ENCODE data around the gene MTPN.

The MTPN gene, protein sequence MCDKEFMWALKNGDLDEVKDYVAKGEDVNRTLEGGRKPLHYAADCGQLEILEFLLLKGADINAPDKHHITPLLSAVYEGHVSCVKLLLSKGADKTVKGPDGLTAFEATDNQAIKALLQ

DNA sequence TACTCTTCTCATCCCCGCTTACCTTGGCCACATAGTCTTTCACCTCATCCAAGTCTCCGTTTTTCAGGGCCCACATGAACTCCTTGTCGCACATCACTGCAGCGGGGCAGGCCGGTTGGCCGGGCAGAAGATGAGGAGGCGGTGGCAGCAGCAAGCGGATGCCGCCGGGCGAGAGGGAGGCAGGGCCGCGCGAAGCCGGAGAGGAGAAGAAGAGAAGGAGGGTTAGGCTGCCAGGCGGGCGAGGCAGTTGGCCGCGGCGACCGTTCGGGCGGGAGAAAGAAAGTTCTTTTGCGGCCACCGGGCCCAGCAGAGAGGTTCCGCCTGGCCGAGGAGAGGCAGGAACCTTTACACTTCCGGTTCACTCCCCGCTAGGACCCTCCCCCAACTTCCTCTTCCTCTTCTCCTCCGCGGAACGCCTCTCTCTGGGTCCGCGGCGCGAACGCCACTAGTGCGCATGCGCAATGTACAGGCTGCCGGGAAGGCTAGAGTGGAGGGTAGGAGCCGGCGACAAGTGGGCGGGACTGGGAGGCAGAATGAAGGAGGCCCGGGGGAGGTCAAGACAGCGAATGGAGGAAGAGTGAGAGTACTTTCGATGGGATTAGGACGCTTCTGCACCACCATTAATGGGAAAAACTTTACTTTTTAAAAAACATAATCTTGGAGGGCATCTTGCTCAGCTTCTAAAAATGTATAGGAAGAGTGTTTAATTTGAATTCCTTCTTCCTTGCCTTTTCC, at the start of gene MTPN:
Gene MTPN, minus strand, starts transcription at position 353 of the 735 bp plus-strand sequence. Its CDS starts 259 bp downstream, at position 94.
- peak; percentile 55 for DNase-seq

DNA sequence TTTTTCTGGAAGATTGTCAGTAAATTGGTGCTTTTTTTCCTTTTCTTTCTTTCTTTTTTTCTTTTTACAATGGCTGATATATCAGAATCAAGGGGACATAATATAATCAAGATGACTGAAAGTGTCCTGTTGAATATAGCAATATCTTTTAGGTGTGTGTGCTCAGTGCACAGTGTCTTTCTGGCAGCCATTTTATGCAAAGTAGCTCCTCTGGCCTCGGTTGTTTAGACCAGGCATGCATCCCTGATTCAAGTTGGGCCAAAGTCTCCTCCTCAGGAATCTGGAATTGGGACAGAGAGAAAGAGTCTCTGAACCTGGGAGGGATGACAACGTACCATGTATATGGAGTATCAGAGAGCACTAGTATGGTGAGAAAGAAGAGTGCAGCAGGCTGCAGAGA, 49.0 kb upstream of the MTPN start:
- DNase-seq: no peak

DNA sequence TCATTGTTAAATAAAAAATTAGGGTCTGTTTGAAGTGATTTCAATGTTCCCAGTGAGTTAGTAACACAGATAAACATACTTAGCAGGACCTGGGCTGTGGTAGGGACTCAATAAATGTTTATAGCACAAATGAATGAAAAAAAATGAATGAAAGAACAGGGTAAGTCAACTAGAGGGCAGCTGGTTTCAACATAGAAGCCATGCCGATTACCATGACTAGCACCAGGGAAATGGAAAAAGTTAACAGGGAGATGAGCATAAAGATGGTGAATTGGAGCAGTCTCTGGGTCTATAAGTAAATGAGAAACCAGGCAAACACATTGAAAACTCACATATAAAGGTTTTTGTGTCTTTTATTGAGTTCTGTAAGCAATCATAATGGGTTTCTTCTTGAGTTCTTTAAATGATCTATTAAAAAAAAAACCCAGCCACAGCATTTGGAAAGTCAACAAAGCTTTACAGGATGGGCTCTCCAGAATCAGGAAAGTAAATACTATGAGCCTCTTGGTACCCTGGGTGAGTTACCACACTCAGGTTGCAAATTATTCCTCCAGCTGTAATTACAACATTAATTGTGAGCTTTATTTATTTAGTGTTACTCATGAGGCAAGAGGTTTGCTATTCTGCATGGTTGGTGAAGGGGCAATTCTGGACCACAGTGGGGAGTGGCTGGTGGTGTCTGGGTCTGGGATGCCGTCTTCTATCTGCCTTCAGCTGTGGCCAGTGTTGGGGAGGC, 46.1 kb upstream of the MTPN start:
- no peak for DNase-seq

DNA sequence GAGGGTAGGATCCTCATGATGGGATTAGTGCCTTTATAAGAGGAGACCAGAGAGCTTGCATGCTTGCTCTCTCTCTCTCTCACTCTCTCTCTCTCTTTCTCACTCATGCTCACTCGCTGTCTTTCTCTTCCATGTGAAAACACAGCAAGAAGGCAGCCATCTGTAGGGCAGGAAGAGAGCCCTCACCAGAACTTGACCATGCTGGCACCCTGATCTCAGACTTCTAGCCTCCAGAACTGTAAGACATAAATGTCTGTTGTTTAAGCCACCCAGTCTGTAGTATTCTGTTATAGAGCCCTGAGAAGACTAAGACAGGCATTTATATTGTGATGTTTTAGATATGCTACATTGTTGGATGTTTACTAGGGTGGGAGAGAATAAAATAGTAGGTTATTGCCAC, 43.4 kb upstream of the MTPN start:
- no peak for DNase-seq

DNA sequence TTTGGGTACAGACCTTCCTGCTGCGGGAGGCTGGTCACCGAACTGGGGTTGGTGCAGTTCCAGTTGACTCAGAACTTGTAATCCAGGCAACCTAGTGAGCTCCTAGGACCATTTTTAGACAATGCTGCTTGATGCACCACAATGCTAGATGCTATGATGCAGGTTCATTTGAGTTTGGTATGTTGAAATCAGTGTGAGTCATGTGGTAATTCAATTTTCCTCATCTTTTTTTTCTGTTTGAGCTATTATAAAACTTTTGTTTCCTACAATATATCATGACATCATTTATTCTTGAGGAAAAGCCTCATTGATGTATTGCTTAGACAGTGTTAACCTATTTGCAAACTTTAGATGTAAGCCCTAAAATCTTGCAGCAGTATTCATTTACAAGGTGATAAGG, 40.9 kb upstream of the MTPN start:
- no peak for DNase-seq

DNA sequence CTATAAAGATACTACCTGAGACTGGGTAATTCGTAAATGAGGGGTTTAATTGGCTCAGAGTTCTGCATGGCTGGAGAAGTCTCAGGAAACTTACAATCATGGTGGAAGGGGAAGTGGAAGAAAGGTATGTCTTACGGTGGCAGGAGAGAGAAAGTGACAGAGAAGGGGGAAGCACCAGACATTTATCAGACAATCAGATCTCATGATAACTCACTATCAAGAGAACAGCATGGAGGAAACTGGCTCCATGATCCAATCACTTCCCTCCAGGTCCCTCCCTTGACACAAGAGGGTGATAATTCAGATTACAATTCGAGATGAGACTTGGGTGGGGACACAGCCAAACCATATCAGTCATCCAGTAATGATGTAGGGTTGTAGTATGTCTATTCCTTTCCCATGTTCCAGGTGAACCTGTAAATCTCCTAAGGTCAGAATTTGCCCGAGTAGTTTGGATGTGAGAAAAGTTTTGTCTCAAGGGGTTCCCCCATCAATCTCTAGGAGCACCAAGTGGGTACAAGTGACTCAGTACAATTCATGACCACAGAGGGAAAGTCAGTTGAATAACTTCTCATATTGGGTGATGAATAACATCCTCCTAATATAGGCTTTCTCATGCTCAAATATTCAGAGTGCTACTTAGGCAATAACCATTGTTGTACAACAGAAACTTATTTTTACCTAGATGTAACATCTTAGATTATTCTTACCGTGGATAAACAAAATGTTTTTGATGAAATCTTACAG, 39.7 kb upstream of the MTPN start:
- DNase-seq: no peak

DNA sequence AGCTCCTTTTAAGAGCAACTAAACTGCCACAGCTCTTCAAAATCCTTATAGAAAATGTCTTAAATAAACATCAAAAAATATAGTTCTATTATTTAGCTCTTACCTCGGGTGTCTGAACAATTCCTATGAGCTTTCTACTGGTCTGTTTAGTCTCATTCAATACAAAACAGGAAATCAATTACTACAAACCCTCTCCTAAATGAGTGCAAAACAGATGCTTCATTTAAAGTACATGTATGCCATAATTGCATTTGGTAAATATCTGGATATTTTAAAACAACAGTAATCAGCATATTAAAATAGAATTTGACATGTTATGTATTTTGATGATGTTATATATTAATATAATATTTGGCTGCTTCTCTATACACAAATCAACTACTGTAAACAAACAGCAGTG, 38.5 kb upstream of the MTPN start:
- no peak for DNase-seq

DNA sequence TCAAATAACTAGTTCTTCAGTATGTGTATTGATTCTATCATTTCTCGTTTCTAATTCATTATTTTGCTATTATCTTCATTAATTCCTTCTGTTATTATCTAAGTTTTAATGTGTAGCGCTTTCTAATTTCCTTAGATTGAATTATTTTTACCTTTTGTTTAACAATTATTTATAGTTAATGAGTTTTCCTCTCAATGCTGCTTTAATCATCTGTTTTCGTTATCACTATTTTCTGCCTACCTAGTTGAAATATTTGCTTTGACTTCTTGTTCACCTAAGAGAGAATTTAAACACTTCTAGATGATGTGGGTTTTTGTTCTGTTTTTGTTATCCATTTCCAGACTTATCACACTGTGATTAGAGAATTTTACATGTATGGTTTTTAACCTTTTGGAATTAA, 37.5 kb upstream of the MTPN start:
- DNase-seq: no peak

DNA sequence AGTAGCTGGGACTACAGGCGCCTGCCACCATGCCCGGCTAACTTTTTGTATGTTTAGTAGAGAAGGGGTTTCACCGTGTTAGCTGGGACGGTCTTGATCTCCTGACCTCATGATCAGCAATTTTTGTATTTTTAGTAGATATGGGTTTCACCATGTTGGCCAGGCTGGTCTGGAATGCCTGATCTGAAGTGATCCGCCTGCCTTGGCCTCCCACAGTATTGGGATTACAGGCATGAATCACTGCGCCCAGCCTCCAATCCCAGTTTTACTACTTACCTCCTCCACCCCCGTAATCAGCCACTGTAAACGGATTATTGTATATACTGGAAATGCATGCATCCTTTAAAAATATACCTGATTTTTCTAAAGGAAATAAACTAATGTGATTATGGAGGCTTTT, 35.1 kb upstream of the MTPN start:
- DNase-seq: no peak

DNA sequence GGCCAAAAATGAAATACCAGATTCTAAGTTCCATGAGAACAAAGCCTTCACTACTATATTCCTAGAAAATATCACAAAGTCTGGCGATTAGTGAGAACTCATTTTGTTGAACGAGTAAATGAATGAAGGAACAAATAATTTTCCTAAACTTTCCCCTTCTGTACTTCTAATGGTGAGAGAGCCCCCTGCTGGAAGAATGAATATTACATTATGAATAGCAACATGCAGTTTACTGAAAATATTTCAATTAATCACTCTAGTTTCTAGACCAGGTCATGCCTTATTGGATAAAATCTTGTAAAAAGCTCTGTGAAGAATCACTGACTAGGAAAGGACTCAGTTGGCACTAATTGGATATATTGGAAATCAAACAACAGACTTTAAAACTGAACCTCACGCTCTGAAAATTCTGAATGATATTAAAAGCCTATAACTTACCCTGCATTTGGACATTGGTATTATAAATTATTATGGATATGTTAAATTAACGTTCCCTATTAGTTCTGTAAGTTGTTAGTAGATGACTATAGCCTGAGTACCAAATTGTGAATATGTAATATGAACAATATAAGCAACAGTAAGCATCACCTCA, 32.4 kb upstream of the MTPN start:
- peak; percentile 2 for DNase-seq

DNA sequence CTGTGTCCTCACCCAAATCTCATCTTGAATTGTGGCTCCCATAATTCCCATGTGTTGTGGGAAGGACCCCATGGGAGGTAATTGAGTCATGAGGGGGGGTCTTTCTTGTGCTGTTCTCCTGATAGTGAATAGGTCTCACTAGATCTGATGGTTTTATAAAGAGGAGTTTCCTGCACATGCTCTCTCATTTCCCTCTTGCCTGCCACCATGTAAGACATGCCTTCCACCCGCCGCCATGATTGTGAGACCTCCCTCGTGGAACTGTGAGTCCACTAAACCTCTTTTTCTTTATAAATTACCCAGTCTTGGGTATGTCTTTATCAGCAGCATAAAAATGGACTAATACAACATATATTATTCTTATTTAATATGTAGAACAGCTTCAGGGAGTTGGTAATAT, 29.0 kb upstream of the MTPN start:
- DNase-seq: no peak

DNA sequence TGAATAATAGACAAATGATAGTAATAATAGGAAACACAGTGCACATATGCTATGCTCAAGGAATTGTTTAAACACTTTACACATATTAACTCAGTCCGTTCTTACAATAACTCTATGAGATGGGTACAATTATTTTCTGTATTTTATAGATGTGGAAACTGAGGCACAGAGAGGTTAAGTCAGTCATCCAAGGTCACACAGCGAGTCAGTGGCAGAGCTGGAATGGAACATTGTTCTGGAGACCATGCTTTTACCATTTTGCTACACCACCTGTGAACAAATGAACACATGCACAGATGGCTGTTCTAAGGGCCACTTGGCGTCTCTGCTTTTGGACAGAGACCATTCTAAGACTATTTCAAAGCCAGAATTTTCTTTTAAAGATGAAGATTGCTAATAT, 26.9 kb upstream of the MTPN start:
- no peak for DNase-seq

DNA sequence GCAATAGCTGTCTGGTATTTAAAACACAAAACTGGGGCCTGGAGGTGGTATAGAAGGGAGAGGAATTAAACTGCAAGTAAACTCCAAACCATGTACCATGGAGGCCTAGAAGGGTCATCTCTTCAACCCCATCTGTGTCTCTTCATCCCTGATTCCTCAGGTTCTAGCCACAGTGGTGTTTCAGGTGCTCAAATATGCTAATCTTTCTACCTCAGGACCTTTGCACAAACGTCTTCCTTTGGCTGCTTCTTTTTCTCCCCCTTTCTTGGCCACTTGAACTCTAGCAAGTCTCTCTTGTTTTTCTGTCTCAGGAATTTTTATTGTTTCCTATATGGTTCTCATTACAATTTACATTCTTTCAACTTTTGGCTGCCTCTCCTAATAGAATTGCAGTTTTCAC, 25.6 kb upstream of the MTPN start:
- no peak for DNase-seq

DNA sequence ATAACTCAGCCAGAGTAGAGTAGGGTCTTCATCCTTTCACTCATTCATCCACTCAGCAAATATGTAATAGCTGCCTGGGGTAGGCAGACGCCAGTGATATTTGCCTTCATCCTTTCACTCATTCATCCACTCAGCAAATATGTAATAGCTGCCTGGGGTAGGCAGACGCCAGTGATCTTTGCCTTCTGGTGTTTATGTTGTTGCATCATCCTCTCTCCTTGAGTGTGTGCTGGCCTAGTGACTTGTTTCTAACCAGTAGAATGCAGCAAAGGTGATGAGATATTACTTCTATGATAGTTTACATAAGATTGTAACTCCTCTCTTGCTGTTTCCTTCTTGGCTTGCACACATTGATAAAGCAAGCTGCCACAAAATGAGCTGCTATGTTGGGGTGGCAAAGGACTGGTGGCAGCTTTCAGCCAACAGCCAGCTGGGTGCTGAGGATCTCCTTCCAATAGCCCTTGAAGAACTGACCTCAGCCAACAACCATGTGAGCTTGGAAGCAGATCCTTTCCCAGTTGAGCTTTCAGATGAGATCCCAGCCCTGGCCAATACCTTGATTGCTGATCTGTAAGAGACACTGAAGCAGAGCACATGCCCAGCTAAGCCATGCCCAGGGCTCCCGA, 23.2 kb upstream of the MTPN start:
- DNase-seq: no peak

DNA sequence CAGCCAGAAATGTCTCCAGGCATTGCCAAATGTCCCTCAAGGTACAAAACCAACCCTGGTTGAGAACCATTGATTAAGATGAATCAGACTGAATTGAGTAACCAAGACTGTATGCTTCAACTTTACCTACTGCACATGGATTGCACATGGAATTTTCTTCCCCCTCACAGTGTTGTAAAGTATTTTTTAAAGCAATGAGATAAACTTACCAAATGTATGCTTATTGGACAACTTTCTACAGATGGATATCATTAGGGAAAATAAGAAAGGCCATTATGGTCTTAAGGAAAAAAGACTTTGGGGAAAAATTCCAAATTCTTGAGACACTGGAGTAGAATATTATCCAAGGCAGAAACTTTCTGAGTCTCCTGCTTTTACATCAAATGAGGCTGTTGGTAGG, 20.9 kb upstream of the MTPN start:
- DNase-seq: no peak

DNA sequence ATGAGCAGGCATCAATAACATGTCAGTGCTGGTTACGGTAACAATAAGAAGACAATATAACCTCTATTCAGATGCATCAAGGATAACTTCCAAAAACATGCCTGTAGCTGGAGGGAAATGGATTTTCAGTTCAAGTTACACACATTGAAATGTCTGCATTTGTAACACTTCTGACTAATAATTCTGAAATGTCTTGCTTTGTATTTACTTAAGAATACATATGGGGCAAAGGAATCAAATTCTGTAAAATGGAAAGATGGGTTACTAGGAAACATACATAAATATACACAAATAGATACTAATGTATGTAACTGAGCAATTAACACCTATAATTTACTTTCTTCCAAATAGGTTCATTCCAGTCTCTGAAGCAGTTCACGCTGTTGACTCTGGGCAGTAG, 18.6 kb upstream of the MTPN start:
- DNase-seq: no peak

DNA sequence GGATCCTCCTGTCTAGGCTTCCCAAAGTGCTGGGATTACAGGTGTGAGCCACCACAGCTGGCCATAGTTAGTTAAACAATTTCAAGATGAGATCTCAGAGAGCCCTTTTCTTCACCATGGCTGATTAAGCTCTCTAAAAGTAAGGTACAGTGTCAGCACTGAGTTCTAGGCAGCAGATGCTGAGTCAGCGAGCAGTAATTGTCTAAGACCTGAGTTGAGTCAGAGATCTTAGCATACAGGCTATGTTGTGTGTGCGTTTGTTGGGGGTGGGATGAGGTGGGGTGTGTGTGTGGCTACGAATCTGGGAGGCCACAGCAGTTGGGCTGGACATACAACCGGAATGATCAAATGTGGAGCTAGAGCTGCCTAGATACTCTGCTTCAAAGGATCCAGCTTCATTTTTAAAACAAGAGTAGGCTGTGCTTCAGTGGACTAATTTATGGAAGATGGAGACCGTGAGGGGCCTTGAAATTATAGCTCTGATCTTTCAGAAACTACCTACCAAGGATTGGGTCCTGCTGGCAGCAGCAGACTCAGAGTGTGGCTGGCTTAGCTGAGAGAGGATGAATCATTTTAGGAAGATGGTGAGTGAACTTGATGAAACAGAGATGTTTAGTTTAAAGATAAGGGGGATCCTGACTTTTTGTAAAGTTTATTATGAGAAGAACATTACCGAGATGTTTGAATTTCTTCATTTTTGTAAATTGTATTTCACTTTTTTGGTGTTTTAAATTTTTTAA, 17.5 kb upstream of the MTPN start:
- no peak for DNase-seq

DNA sequence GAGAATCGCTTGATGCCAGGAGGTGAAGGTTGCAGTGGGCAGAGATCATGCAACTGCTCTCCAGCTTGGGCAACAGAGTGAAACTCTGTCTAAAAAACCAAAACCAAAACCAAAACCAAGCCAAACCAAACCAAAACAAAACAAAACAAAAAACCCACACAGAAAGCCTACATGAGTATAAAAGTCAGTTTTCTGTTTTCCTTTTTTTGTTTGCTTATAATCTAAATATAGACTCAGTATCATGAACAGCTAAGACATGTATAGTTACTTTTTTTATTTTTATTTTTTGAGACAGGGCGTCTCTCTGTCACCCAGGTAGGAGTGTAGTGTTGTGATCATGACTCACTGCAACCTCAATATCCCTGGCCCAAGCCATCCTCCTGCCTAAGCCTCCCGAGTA, 16.8 kb upstream of the MTPN start:
- no peak for DNase-seq

DNA sequence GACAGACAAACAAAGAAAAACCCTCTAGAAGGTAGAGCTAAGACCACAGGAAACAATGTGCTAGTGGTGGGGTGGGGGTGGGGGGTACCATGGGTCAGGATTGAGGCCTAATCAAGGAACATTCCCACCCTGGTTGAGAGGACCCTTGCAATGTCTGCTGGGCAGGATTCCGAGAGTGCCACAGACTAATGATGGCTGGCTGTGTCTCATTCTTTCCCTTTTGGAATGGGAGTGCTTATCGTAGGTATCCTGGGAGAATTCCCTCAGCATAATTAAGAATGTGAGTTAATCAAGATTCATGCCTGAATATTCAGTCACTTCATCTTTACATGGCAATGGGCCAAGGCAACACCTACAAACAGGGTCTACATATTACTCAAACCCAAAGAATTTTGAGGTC, 14.7 kb upstream of the MTPN start:
- no peak for DNase-seq

DNA sequence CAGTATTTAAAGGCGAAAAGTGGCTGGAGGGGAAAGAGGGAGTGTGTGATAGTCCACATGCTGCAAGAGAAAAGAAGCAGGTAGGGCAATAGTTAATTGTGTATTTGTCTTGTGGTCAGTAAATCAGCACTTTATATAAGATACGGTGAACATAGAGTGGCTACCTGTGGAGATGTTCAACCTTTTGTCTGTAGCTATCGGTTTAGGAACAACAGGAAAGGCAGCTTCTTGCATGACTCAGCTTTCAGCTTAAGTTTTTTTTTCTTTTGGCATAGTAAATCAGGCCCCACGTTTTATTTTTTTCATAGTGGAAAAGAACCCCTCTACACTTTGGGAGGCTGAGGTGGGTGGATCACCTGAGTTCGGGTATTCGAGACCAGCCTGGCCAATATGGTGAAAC, 14.2 kb upstream of the MTPN start:
- DNase-seq: no peak

DNA sequence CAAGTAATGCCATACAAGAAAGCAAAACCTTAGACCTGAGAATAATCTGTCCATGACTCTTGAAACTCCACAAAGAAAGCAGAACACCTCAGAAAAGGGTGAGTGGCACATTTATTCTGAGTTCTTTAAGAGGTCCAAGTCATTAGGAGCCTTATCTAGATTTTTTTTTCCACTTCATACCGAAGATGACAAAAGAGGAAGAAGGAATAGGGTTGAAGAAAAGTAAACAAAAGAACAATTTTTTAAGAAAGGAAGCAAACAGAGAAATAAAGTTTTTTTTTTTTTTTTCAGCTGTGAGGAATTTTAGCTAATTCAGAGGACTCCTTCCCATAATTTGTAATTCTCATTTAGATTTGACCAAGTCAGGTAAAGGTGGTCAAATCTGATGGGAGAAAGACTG, 13.1 kb upstream of the MTPN start:
- DNase-seq: no peak

DNA sequence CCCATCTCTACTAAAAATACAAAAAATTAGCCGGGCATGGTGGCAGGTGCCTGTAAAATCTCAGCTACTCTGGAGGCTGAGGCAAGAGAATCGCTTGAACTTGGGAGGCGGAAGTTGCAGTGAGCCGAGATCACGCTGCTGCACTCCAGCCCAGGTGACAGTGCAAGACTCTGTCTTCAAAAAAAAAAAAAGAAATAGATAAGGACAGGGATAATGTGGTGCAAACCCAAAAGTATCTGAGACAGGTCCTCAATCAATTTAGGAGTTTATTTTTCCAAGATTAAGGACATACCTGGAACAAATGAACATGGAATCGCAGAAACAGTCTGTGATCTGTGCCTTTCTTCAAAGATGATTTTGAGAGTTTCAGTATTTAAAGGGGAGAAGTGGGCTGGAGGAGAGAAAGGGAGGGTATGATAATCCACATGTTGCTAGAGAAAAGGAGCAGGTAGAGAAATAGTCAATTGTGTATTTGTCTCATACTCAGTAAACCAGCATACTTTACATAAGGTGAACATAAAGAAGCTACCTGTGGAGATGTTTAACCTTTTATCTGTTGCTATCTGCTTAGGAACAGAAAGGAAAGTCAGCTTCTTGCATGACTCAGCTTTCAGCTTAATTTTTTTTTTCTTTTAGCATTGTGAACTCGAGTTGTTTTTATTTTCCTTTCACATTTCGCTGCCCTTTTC, 4.9 kb upstream of the MTPN start:
- DNase-seq: no peak
